GM23248 (cell line): ENCODE measurements around the gene HIVEP3.

ENCODE experiments used
- EZH2 ChIP-seq: fragments of 200-600 bp; sonication (generic); IDR thresholded peaks from 2 replicates; pipeline ENCODE4 v1.6.1; 2018; ENCODE audit warnings: antibody characterized with exemption, mild to moderate bottlenecking; ENCODE audit not compliant: insufficient read depth, poor library complexity, severe bottlenecking
- EZH2phosphoT487 ChIP-seq: fragments of 200-600 bp; sonication (generic); IDR thresholded peaks from 2 replicates; pipeline ENCODE4 v1.6.1; 2018; ENCODE audit warnings: antibody characterized with exemption, moderate library complexity, mild to moderate bottlenecking, low read depth; ENCODE audit not compliant: insufficient read depth

- TF ChIP-seq EZH2phosphoT487 (no peak), EZH2 (no peak)
Observed at GRCh38 chr1:41860214-41860613, 58.5 kb downstream of the HIVEP3 start.
